ENCODE data around the gene POC1A. TPM values are rescaled to one million over a fixed set of nuclear protein-coding genes. Genes with fewer than 3 reads are reported as not detected.

Gene POC1A
- total RNA-seq, 1 experiment from 2014 or later = 25.7 TPM

DNA sequence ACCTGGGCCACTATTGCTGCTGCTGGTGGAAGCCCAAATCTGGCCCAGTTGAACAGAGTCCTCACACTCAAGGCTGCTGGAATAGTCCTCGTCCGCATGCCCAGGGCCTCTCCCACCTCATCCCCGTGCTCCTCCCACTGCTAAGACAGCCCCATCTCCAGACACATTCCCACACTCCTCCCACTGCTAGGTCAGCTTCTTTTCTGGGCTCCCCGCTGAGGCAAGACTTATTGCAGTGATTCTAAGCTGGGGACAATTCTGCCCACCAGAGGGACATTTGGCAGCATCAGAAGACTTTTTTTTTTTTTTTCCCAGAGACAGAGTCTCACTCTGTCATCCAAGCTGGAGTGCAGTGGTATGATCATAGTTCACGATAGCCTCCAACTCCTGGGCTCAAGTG is 35.1 kb downstream of the POC1A start:
- POLR2A ChIA-PET = no interaction called here
- TF ChIP-seq SIN3A (IDR thresholded peaks at IDR 0.05; ENCODE audit: borderline replicate concordance, insufficient read depth, low read depth, low read length) (no peak), TCF7L2 (IDR thresholded peaks at IDR 0.05; ENCODE audit: low read depth, low read length) (no peak), POLR2AphosphoS5 (IDR thresholded peaks at IDR 0.05; ENCODE audit: low read depth, low read length) (no peak)
- TF ChIP-seq, protein P1, sequence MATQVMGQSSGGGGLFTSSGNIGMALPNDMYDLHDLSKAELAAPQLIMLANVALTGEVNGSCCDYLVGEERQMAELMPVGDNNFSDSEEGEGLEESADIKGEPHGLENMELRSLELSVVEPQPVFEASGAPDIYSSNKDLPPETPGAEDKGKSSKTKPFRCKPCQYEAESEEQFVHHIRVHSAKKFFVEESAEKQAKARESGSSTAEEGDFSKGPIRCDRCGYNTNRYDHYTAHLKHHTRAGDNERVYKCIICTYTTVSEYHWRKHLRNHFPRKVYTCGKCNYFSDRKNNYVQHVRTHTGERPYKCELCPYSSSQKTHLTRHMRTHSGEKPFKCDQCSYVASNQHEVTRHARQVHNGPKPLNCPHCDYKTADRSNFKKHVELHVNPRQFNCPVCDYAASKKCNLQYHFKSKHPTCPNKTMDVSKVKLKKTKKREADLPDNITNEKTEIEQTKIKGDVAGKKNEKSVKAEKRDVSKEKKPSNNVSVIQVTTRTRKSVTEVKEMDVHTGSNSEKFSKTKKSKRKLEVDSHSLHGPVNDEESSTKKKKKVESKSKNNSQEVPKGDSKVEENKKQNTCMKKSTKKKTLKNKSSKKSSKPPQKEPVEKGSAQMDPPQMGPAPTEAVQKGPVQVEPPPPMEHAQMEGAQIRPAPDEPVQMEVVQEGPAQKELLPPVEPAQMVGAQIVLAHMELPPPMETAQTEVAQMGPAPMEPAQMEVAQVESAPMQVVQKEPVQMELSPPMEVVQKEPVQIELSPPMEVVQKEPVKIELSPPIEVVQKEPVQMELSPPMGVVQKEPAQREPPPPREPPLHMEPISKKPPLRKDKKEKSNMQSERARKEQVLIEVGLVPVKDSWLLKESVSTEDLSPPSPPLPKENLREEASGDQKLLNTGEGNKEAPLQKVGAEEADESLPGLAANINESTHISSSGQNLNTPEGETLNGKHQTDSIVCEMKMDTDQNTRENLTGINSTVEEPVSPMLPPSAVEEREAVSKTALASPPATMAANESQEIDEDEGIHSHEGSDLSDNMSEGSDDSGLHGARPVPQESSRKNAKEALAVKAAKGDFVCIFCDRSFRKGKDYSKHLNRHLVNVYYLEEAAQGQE (IDR thresholded peaks at IDR 0.05; ENCODE audit: insufficient read depth in 1 of 2, low read depth in 2 of 2, low read length in 1 of 2) = no peak
- TF ChIP-seq, protein P2, sequence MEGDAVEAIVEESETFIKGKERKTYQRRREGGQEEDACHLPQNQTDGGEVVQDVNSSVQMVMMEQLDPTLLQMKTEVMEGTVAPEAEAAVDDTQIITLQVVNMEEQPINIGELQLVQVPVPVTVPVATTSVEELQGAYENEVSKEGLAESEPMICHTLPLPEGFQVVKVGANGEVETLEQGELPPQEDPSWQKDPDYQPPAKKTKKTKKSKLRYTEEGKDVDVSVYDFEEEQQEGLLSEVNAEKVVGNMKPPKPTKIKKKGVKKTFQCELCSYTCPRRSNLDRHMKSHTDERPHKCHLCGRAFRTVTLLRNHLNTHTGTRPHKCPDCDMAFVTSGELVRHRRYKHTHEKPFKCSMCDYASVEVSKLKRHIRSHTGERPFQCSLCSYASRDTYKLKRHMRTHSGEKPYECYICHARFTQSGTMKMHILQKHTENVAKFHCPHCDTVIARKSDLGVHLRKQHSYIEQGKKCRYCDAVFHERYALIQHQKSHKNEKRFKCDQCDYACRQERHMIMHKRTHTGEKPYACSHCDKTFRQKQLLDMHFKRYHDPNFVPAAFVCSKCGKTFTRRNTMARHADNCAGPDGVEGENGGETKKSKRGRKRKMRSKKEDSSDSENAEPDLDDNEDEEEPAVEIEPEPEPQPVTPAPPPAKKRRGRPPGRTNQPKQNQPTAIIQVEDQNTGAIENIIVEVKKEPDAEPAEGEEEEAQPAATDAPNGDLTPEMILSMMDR (IDR thresholded peaks at IDR 0.05) = no peak
- CTCF ChIA-PET = interaction anchor here (0.7 kb wide), 2 partner anchors 12 to 64 kb away, joined by 3 to 6 read pairs; no protein-coding TSS in a partner anchor
- Histone ChIP-seq H3K36me3 (ENCODE audit: control insufficient read depth, insufficient read depth, low read length) (no peaks in the 10 kb centered on the region), H3K27me3 (ENCODE audit: control insufficient read depth, insufficient read depth, low read length) (no peaks in the 10 kb centered on the region), H3K4me1 (ENCODE audit: control insufficient read depth, insufficient read depth, low read length) (no peaks in the 10 kb centered on the region), H3K9me3 (ENCODE audit: control insufficient read depth, insufficient read depth, low read depth, low read length) (no peaks in the 10 kb centered on the region), H3K27ac (ENCODE audit: low read length) (no peak overlapping the region), H3K4me3 (ENCODE audit: low read depth in 2 of 2, low read length in 2 of 2) (no peak overlapping the region)
- in situ Hi-C loops (cut with HindIII; ENCODE audit: low pct_unique_long_range_greater_than_20kb, low sequenced_read_pairs) (no loop called here), intact Hi-C loops (cut with micrococcal nuclease; ENCODE audit: unreplicated experiment) (no loop called here)
- DNase-seq (ENCODE audit: low read depth, low spot score) (no peak), ATAC-seq (no peak)
- no TSS peak for BruUV-seq (replicated peaks)

DNA sequence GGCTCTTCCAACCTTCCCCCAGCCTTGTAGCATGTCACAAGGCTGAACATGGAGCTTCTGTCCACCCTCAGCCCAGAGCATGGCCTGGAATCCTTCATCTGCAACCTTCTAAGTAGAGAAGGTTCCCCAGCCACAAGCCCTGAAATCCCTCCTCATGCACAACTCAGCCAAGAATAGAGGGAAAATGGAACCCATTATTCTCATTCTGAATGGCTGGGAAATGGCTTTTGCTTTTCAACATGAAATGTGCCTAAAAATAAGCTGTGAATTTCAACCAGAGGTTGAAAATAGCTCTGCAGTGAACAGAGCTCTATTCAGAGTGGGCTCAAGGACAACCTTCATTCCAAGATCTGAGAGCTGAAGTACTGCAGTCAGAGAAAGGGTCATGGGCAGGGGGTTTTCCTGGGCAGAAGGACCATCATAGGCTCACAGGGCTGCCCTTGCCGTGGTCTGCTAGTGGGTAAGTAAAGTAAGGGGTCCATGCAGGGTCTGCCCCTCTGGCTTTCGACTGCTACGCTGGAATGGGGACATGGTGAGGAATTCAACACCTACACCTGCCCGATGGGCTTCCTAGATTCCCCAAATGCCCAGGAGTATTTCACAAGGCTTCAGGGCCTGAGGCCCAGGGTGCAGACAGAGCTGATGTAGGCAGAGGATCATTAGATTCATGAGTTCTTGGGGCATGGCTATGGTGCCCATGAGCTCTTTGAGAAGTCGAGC is 35.9 kb downstream of the POC1A start:
- POLR2A ChIA-PET = no interaction called here
- in situ Hi-C loops (cut with HindIII; ENCODE audit: low pct_unique_long_range_greater_than_20kb, low sequenced_read_pairs) = no loop called here
- TF ChIP-seq, protein P2 (IDR thresholded peaks at IDR 0.05) = no peak
- no peak for TF ChIP-seq TCF7L2 (IDR thresholded peaks at IDR 0.05; ENCODE audit: low read depth, low read length)
- TF ChIP-seq, protein P1 (IDR thresholded peaks at IDR 0.05; ENCODE audit: insufficient read depth in 1 of 2, low read depth in 2 of 2, low read length in 1 of 2) = no peak
- TF ChIP-seq SIN3A (IDR thresholded peaks at IDR 0.05; ENCODE audit: borderline replicate concordance, insufficient read depth, low read depth, low read length) = no peak
- no peak for TF ChIP-seq POLR2AphosphoS5 (IDR thresholded peaks at IDR 0.05; ENCODE audit: low read depth, low read length)

More for the DNA sequence above, 35.9 kb downstream of the POC1A start:
- Histone ChIP-seq H3K36me3 (ENCODE audit: control insufficient read depth, insufficient read depth, low read length) (no peaks in the 10 kb centered on the region), H3K27me3 (ENCODE audit: control insufficient read depth, insufficient read depth, low read length) (no peaks in the 10 kb centered on the region), H3K9me3 (ENCODE audit: control insufficient read depth, insufficient read depth, low read depth, low read length) (no peaks in the 10 kb centered on the region), H3K4me3 (ENCODE audit: low read depth in 2 of 2, low read length in 2 of 2) (no peak overlapping the region), H3K27ac (ENCODE audit: low read length) (no peak overlapping the region), H3K4me1 (ENCODE audit: control insufficient read depth, insufficient read depth, low read length) (no peaks in the 10 kb centered on the region)
- ATAC-seq (no peak), DNase-seq (ENCODE audit: low read depth, low spot score) (no peak)
- intact Hi-C loops (cut with micrococcal nuclease; ENCODE audit: unreplicated experiment) = no loop called here
- BruUV-seq (replicated peaks) = no TSS peak
- CTCF ChIA-PET = interaction anchor here (0.7 kb wide), 2 partner anchors 10 to 63 kb away, joined by 3 read pairs; no protein-coding TSS in a partner anchor

Data from Panc1 (cell line).